GM18861 (cell line): Measurements from ENCODE around the gene SLC35C1.
"Not testable (repeated sequence)": the region's sequence is repeated elsewhere in the genome, so short reads cannot be mapped to it uniquely, and the experiment has no call there.

Experiments
- ATAC-seq: cut with Tn5 transposase; IDR thresholded peaks from one replicate; pipeline ENCODE4 v1.9.1; 2021; ENCODE audit not compliant: unreplicated experiment

The SLC35C1 gene

DNA sequence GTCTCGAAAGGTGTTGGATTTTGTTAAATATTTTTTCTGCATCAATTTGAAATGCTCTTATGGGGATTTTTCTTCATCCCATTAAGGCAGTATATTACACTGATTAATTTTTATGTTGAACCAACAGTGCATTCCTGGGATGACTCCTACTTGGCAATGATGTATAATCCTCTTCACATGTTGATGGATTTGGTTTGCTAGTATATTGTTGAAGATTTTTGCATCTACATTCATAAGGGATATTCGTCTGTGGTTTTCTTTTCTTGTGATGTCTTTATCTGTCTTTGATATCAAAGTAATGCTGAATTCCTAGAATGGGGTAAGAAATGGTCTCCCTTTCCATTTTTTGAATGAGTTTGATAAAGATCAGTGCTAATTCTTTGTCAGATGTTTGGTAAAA, 18.7 kb upstream of the SLC35C1 start:
- no peak for ATAC-seq

DNA sequence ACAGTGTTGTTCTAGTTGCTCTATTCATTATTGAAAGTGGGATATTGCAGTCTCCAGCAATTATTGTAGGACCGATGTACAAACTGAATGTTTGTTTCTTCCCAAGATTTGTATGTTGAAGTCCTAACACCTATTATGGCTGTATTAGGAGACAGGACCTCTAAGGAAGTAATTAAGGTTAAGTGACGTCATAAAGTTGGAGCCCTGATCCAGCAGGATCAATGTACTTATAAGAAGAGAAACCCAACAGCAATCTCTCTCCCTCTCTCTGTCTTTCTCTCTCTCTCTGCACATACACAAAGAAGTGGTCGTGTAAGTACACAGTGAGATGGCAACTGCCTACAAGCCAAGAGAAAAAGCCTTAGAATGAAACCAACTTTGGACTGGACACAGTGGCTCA, 16.1 kb upstream of the SLC35C1 start:
- ATAC-seq, result no peak

DNA sequence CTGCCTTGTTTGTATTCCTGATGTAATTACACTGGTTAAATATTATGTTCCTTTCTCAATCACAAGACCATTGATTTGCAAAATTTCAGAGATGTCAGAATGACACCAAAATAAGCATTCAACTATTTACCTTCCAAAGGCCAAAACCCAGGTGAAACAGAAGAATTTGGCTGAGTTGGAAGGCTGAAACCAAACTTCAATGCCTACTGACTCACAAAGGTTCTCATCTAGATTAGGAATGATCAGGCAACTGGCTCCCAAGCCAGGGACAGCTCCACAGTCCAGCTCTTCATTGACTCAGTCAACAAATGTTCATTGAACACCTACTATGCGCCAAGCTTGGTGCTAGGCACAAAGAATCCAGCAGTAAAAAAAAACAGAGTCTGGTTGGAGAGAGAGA, 13.4 kb upstream of the SLC35C1 start:
- no peak for ATAC-seq

DNA sequence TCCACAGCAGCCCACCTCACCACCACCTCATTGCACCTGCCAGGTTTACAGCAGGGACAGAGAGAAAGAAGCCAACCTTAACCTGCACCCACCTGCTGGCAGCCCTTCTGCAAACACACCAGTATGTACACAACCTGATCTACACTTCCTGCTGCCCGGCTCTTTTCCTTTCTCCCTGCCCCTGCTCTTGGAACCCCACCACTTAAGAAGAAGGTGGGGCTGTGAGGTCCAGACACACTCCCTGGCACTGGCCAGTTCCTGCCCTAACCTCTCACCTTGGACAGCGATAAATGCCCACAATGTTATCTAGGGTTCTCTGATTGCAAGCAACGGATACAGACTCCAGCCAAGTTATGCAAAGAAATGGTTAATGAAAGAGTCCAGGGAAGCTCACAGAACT, 10.8 kb upstream of the SLC35C1 start:
- no peak for ATAC-seq

DNA sequence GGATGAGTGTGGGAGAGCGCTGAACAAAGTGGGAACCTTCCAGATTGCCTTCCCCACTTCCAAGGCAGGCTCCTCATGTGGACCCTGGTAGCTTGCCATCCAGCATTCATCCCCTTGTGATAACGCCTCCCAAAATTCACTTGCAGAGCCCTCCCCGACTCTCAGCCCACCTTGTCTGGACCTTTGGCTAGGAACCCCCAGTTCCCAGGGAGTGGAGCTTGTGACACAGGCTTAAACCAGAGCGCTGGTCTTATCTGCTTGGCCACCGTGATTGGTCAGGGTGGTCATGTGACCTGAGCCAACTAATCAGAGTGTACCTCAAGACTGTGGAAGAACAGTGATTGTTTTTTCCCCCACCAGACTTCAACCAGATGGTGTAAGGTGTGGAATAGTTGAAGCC, 9.6 kb upstream of the SLC35C1 start:
- ATAC-seq, result no peak

DNA sequence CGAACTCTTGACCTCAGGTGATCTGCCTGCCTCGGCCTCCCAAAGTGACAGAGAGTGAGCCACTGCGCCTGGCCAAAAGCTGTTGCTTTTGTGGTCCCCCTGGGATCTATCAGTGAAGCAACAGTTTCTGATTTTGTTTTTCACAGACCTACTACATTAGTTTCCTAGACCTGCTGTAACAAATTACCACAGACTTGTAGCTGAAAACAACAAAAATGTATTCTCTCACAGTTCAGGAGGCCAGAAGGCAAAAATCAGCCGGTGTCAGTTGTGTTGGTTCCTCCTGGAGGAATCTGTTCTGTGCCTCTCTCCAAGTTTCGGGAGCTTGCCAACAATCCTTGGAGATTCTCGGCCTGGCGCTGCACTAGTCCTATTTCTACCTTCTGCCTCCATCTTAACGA, 8.5 kb upstream of the SLC35C1 start:
- ATAC-seq, result no peak

DNA sequence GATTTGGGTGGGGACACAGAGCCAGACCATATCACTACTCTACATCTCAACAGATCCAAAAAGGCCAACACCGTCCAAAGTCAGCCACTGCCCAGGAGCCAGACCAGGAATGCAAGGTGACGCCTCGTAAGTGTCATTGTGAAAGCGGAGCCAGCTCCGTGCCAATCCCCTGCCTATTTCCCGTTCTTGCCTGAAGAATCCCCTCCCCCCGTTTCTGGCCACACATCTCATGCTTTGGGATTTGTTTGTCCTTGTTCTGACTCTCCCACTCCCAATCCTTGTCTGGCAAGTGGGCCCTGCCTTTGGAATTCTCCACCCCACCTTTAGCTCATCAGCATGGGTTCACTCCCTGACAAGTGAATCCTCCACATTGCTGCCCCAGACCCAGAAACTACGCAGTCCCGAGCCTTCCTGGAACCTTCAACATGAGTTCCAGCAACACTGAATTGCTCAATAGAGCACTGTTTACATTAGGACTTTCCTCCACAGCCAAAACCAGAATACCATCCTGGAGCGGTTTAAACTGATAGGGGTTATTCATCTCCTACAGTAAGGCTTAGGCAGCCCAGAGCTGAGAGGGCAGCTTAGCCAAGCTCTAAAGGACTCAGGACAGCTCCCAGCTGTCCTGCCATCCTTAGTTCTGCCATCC, 6.0 kb upstream of the SLC35C1 start:
- no peak for ATAC-seq

DNA sequence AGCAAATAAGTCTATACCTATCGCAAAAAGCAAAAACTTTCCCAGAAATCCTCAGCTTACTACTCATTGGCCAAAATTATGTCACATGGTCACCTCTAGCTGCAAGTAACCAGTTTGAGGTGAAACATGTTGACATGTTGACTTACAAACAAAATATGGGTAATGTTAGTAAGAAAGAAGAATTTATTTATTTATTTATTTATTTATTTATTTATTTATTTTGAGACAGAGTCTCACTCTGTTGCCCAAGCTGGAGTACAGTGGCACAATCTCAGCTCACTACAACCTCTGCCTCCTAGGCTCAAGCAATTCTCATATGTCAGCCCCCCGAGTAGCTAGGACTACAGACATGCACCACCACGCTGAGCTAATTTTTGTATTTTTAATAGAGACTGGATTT, 5.4 kb upstream of the SLC35C1 start:
- ATAC-seq, result no peak

DNA sequence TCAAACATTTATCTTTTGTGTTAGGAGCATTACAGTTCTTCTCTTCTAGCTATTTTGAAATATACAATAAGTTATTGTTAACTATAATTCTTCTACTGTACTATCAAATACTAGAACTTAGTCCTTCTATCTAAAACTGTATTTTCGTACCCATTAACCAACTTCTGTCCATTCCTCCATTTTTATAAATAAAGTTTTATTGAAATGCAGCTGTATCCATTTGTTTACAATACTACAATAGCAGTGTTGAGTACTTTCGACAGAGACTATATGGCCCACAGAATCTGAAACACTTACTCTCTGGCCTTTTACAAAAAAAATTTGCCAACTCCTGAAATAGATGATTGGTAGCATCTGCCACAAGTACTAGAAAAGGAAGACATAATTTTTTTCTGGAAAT, 4.7 kb upstream of the SLC35C1 start:
- ATAC-seq, result no peak

DNA sequence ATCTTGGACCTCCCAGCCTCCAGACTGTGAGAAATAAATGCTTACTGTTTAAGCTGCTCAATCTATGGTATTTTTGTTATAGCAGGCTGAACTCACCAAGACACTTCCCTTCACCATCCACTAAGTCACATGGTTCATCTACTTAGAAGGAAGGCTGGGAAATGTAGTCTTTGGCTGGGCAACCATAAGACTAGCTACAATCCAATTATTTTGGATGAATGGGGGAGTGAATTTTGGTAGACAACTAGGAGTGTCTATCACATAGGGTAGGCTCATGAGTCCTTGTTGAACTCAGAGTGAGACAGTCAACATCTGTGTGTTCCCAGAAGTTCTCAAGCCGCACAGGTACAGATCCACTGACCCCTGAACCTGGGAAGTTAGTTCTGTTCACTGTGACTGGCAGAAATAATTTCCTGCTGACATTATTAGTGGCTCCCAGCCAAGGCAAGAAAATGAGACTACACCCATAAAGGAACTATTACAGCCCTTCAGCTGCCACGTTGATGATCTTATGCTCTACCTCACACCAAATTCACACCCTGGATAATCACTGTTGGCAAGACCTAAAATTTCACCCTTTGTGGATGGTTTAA, 3.1 kb upstream of the SLC35C1 start:
- ATAC-seq, result no peak

DNA sequence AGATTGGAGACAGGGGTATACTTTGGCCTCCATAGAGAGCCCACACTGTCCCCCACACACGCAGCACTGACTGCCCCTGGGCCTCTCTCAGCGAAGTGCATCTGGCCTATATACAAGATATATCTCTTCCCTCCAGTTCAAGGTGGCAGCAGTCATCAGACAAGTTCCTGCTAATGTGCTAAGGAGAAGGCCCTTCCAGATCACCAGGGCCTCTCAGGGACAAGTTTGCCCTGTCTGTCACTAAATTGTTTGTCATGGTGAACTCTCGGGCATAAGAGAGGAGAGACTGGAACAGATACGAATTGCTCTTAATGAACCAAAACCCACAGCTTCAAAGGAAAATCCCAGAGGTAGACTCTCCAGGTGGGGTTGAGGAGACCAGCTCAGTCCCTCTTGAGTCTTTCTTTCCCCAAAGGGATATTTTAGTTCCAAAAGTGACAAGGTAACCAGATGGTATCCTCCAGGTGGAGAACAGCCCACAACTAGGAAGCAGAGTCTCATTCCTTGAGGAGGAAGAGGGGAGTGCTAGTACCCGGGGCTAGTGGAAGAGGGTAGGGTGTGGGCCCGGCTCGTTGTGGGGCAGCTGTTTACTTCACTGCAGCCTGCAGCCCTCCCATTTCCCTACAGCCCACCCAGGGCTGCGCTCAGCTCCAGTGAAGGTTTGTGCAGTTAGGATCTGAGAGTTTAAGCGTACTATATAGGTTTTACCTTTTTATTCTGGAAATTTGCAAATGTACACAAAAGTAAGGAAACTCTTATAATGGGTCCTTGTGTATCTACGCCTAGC, 2.2 kb upstream of the SLC35C1 start:
- ATAC-seq, result no peak

DNA sequence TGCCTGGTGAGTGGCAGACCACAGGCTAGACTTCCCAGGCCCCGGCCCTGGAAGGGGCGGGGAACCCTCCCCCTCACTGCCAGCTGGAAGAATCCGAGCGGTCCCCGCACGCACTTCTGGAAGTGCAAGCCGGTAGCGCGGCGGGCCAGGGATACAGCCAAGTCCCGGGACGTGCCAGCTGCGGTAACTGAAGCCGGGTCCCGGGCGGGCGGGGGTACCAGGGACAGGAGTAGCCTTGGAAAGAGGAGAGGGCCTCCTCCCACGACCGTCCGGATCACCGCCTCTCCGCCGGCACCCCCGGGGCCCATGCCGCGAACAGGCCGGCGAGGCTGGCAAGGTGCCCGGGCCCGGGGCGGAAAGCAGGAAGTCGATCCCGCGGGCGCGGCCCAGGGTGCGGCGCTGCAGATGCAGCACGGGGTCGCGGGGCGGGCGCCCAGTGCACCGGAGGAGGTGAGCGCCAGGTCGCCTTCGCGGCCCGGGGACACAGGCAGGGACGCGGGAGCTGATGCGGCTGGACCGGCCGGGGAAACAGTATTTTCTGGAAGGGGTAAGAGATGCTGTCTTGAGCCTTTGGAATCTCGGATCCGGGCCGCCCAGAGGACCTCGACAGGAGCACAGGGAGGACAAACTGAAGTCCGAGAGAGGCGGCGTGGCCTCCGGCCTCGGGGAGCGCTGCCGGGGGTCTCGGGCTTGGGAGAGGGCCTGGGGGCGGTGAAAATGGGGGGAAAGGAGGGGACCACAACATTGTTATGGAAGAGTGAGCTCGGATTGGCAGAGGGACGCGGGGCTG, 783 bp upstream of the SLC35C1 start:
- ATAC-seq, result no peak

DNA sequence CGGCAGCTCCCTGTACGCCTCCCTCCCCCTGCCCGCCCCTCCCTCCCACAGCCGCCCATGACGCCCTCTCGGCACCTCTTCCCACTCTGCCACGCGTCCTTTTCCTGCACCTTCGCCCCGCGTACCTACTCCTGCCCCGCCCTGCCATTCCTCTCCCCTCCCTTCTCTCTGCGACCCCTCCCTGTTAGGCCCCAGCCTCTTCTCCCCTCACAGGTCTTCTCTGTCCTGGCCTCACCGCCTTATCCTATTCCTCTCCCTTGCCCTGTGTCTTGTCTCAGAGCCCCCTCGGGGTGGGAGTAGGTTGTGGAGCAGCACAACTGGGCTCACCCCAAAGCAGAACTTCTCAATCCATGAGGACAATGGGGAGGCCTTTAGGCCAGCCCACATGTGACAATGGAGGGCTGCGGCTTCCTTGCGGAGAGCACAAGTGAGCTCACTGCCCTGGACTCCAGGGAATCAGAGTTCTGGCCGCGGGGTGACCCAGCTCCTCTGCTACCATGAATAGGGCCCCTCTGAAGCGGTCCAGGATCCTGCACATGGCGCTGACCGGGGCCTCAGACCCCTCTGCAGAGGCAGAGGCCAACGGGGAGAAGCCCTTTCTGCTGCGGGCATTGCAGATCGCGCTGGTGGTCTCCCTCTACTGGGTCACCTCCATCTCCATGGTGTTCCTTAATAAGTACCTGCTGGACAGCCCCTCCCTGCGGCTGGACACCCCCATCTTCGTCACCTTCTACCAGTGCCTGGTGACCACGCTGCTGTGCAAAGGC, 539 bp downstream of the SLC35C1 start:
- no peak for ATAC-seq

DNA sequence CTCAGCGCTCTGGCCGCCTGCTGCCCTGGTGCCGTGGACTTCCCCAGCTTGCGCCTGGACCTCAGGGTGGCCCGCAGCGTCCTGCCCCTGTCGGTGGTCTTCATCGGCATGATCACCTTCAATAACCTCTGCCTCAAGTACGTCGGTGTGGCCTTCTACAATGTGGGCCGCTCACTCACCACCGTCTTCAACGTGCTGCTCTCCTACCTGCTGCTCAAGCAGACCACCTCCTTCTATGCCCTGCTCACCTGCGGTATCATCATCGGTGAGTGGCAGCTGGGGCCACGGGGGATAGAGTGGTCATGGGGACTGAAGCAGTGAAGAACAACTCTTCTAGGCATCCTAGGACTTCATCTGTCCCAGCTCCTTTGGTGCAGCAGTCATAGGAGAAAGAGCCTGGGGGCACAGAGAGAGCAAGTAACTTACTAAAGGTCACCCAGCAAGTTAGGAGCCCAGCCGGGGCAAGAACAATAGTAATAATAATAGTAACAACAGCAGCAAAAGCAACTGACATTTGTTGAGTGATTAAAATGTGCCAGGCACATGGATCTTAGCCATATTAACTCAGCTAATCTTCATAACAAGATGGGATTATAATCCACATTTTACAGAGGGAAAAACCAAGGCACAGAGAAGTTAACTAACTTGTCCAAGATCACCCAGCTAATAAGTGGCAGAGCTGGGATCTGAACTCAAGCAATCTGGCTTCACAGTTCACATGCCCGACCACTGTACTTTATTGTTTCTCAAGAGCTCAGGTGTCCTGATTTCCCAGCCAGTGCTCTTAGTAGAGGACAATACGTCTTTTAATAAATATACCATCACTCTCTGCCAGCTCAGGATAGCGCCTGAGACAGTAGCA, 1.4 kb downstream of the SLC35C1 start:
- no peak for ATAC-seq

DNA sequence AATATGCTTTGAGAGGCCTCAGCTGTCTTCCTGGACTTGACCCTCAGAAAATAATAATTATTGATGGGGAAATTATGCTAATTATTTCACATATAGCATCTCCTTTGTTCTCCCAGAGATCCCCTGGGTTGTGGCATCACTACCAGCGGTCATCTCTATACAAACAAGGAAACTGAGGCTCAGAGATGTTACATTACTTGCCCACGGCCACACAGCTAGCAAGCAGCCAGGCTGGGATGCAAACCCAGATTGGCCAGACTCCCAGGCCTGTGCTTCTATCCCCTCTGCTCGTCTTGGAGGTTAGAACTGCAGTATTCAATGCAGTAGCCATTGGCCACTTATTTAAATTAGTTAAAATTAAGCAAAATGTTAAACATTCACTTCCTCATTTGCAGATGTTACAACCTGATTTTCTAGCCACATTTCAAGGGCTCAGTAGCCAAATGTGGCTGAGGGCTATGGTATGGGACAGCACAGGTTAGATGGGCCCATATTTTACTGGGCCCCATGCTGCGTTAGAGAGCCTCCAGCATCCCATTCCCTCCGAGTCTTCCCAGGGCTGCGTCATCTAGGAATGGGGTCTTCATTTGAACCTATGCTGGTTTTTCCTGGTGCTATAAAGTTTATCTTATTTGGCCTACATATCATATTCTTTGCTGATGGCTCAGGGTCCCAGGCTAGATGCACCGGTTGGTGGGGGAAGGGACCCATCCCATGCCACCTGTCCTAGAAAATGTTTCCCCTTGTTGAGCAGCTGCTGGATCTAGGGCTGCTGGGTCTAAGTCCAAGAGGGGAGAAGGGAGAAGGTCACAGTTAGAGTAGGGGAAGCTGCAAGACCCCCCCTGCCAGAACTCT, 2.2 kb downstream of the SLC35C1 start:
- no peak for ATAC-seq

DNA sequence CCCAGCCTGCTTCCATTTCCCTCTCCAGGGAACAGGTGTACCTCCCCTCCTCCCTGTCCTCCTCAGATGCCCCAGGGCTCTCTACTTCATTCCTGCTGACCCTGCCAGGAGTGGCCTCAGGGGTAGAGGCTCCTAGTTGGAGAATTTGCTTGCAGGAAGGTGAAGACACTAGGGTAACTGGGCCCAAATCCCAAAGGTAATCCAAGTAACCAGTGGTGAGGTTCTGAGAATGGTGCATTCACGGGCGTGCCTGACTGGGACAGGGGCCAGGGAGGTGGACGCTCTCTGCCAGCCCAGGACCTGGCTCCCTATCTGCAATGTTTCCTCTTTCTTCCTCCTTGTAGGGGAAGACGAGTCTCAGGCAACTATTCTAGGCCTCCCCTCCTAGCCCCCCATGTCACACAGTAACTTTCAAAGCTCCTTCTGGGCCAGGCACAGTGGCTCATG, 2.9 kb downstream of the SLC35C1 start:
- ATAC-seq, result no peak

DNA sequence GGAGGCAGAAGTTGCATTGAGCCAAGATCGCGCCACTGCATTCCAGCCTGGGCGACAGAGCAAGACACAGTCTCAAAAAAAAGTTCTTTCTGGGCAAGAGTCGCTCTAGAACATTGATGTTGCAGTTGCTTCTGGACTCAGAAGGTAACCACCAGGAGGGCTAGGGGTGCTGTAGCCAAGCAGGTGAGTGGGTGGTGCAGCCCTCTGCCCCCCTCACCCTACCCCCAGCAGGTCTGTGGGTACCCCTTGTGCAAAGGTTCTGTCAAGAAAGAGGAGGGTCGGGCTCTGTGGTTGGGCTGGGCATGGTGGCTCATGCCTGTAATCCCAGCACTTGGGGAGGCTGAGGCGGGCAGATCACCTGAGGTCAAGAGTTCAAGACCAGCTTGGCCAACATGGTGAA, 3.5 kb downstream of the SLC35C1 start:
- ATAC-seq, result not testable (repeated sequence)

DNA sequence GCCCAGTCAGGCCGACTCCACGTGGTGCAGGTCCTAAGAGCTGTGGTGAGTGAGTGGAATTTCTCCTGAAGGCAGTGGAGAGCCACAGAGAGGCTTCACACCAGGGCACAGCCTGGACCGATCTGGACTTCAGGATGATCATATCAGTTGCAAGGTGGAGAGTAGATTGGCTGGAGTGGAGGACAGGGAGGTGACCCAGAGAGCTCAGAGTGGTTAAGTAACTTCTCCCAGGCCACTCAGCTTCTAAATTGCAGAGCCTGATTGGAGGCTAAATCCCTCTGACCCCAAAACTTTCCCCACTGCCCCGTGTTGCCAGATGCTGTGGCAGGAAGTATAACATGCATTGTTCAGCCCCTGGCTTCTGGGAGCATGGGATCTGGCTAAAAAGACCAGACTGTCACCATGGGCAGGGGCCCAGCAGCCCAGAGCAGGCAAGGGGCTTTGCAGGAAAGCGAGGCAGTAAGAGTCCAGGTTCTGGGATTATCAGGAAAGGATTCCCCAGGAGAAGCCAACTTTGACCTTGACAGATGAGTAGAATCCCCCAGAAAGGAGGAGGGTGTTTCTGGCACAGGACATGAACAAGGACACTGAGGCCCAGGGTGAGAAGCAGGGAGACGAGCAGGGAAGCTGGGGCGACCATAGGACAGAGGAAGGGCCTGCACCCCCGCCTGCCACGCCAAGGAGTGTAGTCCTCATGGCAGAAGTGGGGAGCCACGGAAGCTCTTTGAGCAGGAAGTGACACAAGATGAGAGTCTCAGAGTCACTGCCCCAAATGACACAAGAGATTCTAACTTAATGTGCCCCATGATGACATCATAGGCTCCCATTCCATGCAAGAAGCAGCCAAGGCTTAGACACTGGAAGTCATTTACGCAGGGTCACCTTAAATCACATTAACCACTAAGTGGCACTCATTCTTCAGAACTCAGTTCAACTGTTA, 4.8 kb downstream of the SLC35C1 start:
- no peak for ATAC-seq
